Myocyte (in vitro differentiated cells): ENCODE measurements around the gene LRRC8D. TPM values are rescaled to one million over a fixed set of nuclear protein-coding genes. Genes with fewer than 3 reads are reported as not detected.
"Not testable (repeated sequence)": the region's sequence is repeated elsewhere in the genome, so short reads cannot be mapped to it uniquely, and the experiment has no call there.

ENCODE experiments used
- DNase-seq: peaks from one replicate; pipeline ENCODE4 v3.0.0-alpha.2; 2012; ENCODE audit warnings: low read depth
- total RNA-seq: library from RNA; depleted of rRNA; stranded (reverse); fragments of >200 nt; gene quantifications from 2 replicates; pipeline ENCODE4 v1.2.3, GENCODE V29; 2014

LRRC8D gene
- total RNA-seq, 1 donor from 2014 or later, result 16.7 TPM

- DNase-seq, result peak; percentile 24
Observed at GRCh38 chr1:89908672-89909436, 88.0 kb downstream of the LRRC8D start.

GRCh38 chr1:89910268-89910667 lies 89.4 kb downstream of the LRRC8D start:
- no peak for DNase-seq

- DNase-seq, result peak; percentile 54
Observed at GRCh38 chr1:89910780-89911179, 89.9 kb downstream of the LRRC8D start.

- DNase-seq, result peak; percentile 25
Observed at GRCh38 chr1:89911191-89911991, 90.6 kb downstream of the LRRC8D start.

GRCh38 chr1:89912073-89912472 lies 91.2 kb downstream of the LRRC8D start:
- peak; percentile 30 for DNase-seq

- DNase-seq, result no peak
Observed at GRCh38 chr1:89913353-89914095, 92.7 kb downstream of the LRRC8D start.

- DNase-seq, result no peak
Observed at GRCh38 chr1:89917353-89917752, 96.5 kb downstream of the LRRC8D start.

- peak; percentile 75 for DNase-seq
Observed at GRCh38 chr1:89918127-89918793, 97.4 kb downstream of the LRRC8D start.

GRCh38 chr1:89918794-89919155 lies 97.9 kb downstream of the LRRC8D start:
- DNase-seq, result no peak

GRCh38 chr1:89919174-89919573 lies 98.3 kb downstream of the LRRC8D start:
- DNase-seq, result peak; percentile 60

GRCh38 chr1:89922911-89923310 lies 102.1 kb downstream of the LRRC8D start:
- DNase-seq, result no peak

GRCh38 chr1:89923517-89923916 lies 102.7 kb downstream of the LRRC8D start:
- DNase-seq, result no peak

GRCh38 chr1:89924075-89924474 lies 103.2 kb downstream of the LRRC8D start:
- DNase-seq, result not testable (repeated sequence)

GRCh38 chr1:89927049-89927448 lies 106.2 kb downstream of the LRRC8D start:
- DNase-seq, result peak; percentile 80

GRCh38 chr1:89927478-89927877 lies 106.6 kb downstream of the LRRC8D start:
- no peak for DNase-seq

- no peak for DNase-seq
Observed at GRCh38 chr1:89928506-89928905, 107.7 kb downstream of the LRRC8D start.

GRCh38 chr1:89929467-89930063 lies 108.7 kb downstream of the LRRC8D start:
- DNase-seq, result no peak

GRCh38 chr1:89930579-89930978 lies 109.7 kb downstream of the LRRC8D start:
- DNase-seq, result no peak

- DNase-seq, result no peak
Observed at GRCh38 chr1:89931964-89932363, 111.1 kb downstream of the LRRC8D start.

- DNase-seq, result no peak
Observed at GRCh38 chr1:89932598-89933364, 111.9 kb downstream of the LRRC8D start.
